Measurements from ENCODE around the gene FAM229B.
"Not testable (repeated sequence)": the region's sequence is repeated elsewhere in the genome, so short reads cannot be mapped to it uniquely, and the experiment has no call there.

FAM229B gene

GRCh38 chr6:112065426-112065986, 21.9 kb upstream of the FAM229B start:
- no peak for DNase-seq (ENCODE audit: low read depth)

- DNase-seq (ENCODE audit: low read depth) = no peak
Observed at GRCh38 chr6:112066606-112067005, 20.8 kb upstream of the FAM229B start.

GRCh38 chr6:112081569-112081968, 5.8 kb upstream of the FAM229B start:
- DNase-seq (ENCODE audit: low read depth) = no peak

- DNase-seq (ENCODE audit: low read depth) = no peak
Observed at GRCh38 chr6:112085286-112086065, 1.9 kb upstream of the FAM229B start.

GRCh38 chr6:112086744-112087135, 651 bp upstream of the FAM229B start:
- DNase-seq (ENCODE audit: low read depth) = no peak

GRCh38 chr6:112087916-112088315, 525 bp downstream of the FAM229B start:
- DNase-seq (ENCODE audit: low read depth) = no peak

- DNase-seq (ENCODE audit: low read depth) = no peak
Observed at GRCh38 chr6:112096901-112097300, 9.5 kb downstream of the FAM229B start.

GRCh38 chr6:112100561-112100960, 13.2 kb downstream of the FAM229B start:
- DNase-seq (ENCODE audit: low read depth) = no peak

GRCh38 chr6:112106026-112106425, 18.6 kb downstream of the FAM229B start:
- DNase-seq (ENCODE audit: low read depth) = not testable (repeated sequence)

GRCh38 chr6:112106562-112106961, 19.2 kb downstream of the FAM229B start:
- DNase-seq (ENCODE audit: low read depth) = no peak

GRCh38 chr6:112109262-112109661, 21.9 kb downstream of the FAM229B start:
- no peak for DNase-seq (ENCODE audit: low read depth)

GRCh38 chr6:112113431-112113830, 26.0 kb downstream of the FAM229B start:
- DNase-seq (ENCODE audit: low read depth) = no peak

GRCh38 chr6:112113918-112114317, 26.5 kb downstream of the FAM229B start:
- DNase-seq (ENCODE audit: low read depth) = no peak

GRCh38 chr6:112114577-112115223, 27.3 kb downstream of the FAM229B start:
- no peak for DNase-seq (ENCODE audit: low read depth)

- no peak for DNase-seq (ENCODE audit: low read depth)
Observed at GRCh38 chr6:112116221-112116620, 28.8 kb downstream of the FAM229B start.

GRCh38 chr6:112117554-112117953, 30.2 kb downstream of the FAM229B start:
- no peak for DNase-seq (ENCODE audit: low read depth)

GRCh38 chr6:112118034-112118433, 30.6 kb downstream of the FAM229B start:
- no peak for DNase-seq (ENCODE audit: low read depth)

- no peak for DNase-seq (ENCODE audit: low read depth)
Observed at GRCh38 chr6:112122756-112123155, 35.4 kb downstream of the FAM229B start.

- DNase-seq (ENCODE audit: low read depth) = no peak
Observed at GRCh38 chr6:112123982-112124381, 36.6 kb downstream of the FAM229B start.

- DNase-seq (ENCODE audit: low read depth) = no peak
Observed at GRCh38 chr6:112128208-112128607, 40.8 kb downstream of the FAM229B start.

- no peak for DNase-seq (ENCODE audit: low read depth)
Observed at GRCh38 chr6:112130878-112131277, 43.5 kb downstream of the FAM229B start.

GRCh38 chr6:112139052-112139451, 51.7 kb downstream of the FAM229B start:
- no peak for DNase-seq (ENCODE audit: low read depth)

- DNase-seq (ENCODE audit: low read depth) = no peak
Observed at GRCh38 chr6:112141707-112142106, 54.3 kb downstream of the FAM229B start.

Measured in CMK (cell line).